ENCODE results near the gene LMBR1L.

LMBR1L gene

DNA sequence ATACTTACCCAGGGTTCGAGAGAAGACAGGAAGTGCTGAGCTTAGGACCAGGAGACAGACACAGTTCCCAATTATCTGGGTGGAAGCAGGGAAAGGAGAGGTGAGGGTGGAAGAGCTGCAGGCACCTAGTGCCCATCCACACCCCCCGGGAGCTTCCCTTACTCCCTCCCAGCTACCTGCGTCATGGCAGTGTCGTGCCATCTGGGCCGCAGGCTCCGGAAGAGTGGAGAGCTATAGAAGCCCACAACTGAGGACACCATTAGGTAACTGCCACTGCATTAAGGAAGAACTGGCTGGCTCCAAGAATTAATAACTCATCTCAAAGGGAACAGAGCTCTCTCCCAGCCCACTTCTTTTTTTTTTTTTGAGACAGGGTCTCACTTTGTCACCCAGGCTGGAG is 10.3 kb downstream of the LMBR1L start:
- no peak for ATAC-seq

DNA sequence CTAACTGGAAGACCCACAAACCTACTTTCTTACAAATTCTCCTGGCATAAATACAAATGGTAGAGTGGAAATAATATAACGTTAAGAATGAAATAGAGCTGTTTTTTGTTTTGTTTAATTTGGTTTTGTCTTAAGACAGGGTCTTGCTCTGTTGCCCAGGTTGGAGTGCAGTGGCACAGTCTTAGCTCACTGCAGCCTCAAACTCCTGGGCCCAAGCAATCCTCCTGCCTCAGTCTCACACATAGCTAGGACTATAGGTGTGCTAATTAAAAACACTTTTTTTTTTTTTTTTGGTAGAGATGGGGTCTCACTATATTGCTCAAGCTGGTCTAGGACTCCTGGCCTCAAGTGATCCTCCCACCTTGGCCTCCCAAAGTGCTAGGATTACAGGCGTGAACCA is 11.9 kb downstream of the LMBR1L start:
- no peak for ATAC-seq
- TF ChIP-seq, protein P1, sequence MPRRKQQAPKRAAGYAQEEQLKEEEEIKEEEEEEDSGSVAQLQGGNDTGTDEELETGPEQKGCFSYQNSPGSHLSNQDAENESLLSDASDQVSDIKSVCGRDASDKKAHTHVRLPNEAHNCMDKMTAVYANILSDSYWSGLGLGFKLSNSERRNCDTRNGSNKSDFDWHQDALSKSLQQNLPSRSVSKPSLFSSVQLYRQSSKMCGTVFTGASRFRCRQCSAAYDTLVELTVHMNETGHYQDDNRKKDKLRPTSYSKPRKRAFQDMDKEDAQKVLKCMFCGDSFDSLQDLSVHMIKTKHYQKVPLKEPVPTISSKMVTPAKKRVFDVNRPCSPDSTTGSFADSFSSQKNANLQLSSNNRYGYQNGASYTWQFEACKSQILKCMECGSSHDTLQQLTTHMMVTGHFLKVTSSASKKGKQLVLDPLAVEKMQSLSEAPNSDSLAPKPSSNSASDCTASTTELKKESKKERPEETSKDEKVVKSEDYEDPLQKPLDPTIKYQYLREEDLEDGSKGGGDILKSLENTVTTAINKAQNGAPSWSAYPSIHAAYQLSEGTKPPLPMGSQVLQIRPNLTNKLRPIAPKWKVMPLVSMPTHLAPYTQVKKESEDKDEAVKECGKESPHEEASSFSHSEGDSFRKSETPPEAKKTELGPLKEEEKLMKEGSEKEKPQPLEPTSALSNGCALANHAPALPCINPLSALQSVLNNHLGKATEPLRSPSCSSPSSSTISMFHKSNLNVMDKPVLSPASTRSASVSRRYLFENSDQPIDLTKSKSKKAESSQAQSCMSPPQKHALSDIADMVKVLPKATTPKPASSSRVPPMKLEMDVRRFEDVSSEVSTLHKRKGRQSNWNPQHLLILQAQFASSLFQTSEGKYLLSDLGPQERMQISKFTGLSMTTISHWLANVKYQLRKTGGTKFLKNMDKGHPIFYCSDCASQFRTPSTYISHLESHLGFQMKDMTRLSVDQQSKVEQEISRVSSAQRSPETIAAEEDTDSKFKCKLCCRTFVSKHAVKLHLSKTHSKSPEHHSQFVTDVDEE (CRISPR knock-in tag; IDR thresholded peaks at IDR 0.05), result no peak
- no peak for TF ChIP-seq PPARA (CRISPR knock-in tag; IDR thresholded peaks at IDR 0.05; ENCODE audit: borderline replicate concordance)
- no peak for TF ChIP-seq GLIS3 (CRISPR knock-in tag; IDR thresholded peaks at IDR 0.05)
- TF ChIP-seq SNAI2 (CRISPR knock-in tag; IDR thresholded peaks at IDR 0.05), result no peak
- no peak for TF ChIP-seq OSR1 (CRISPR knock-in tag; IDR thresholded peaks at IDR 0.05)
- TF ChIP-seq ZNF565 (CRISPR knock-in tag; conservative IDR thresholded peaks at IDR 0.05; ENCODE audit: low read depth), result no peak
- TF ChIP-seq ARNTL (CRISPR knock-in tag; IDR thresholded peaks at IDR 0.05; ENCODE audit: borderline replicate concordance, low read depth), result no peak

More for the DNA sequence above, 10.3 kb downstream of the LMBR1L start:
- TF ChIP-seq, protein P2, sequence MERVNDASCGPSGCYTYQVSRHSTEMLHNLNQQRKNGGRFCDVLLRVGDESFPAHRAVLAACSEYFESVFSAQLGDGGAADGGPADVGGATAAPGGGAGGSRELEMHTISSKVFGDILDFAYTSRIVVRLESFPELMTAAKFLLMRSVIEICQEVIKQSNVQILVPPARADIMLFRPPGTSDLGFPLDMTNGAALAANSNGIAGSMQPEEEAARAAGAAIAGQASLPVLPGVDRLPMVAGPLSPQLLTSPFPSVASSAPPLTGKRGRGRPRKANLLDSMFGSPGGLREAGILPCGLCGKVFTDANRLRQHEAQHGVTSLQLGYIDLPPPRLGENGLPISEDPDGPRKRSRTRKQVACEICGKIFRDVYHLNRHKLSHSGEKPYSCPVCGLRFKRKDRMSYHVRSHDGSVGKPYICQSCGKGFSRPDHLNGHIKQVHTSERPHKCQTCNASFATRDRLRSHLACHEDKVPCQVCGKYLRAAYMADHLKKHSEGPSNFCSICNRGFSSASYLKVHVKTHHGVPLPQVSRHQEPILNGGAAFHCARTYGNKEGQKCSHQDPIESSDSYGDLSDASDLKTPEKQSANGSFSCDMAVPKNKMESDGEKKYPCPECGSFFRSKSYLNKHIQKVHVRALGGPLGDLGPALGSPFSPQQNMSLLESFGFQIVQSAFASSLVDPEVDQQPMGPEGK (CRISPR knock-in tag; IDR thresholded peaks at IDR 0.05; ENCODE audit: borderline replicate concordance), result no peak
- no peak for TF ChIP-seq ZNF8 (CRISPR knock-in tag; IDR thresholded peaks at IDR 0.05)
- no peak for TF ChIP-seq ARNTL (CRISPR knock-in tag; IDR thresholded peaks at IDR 0.05; ENCODE audit: borderline replicate concordance, low read depth)
- TF ChIP-seq TOX (CRISPR knock-in tag; IDR thresholded peaks at IDR 0.05; ENCODE audit: borderline replicate concordance), result no peak
- no peak for TF ChIP-seq ESRRG (CRISPR knock-in tag; IDR thresholded peaks at IDR 0.05)
- no peak for TF ChIP-seq BACH2 (CRISPR knock-in tag; IDR thresholded peaks at IDR 0.05; ENCODE audit: borderline replicate concordance)
- no peak for TF ChIP-seq TCF4 (CRISPR knock-in tag; IDR thresholded peaks at IDR 0.05; ENCODE audit: borderline replicate concordance)
- TF ChIP-seq OSR1 (CRISPR knock-in tag; IDR thresholded peaks at IDR 0.05), result no peak
- no peak for TF ChIP-seq ZC3H10 (CRISPR knock-in tag; IDR thresholded peaks at IDR 0.05)
- no peak for TF ChIP-seq GLIS3 (CRISPR knock-in tag; IDR thresholded peaks at IDR 0.05)

DNA sequence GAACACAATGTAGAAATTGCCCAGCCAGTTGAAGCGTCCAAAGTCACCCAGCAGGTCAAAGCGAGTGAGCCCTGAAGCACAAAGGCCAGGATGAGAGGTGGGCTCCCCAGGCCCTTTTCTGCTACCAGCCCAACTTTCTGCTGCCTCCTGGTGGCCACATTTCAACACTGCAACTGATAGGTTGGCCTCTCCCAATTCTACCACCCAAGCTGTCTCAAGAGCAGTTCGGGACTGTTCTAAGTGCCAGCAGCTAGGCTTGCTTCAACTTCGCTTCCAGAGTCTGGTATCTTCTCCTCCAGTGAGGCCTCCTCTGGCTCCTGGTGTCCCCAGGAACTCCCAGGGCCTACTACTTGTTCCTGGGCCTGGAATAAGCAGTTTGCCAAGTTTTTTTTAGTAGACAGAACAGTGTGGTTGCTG is 12.6 kb downstream of the LMBR1L start:
- TF ChIP-seq ZNF565 (CRISPR knock-in tag; conservative IDR thresholded peaks at IDR 0.05; ENCODE audit: low read depth) (no peak), ZFP3 (CRISPR knock-in tag; IDR thresholded peaks at IDR 0.05) (no peak), OSR1 (CRISPR knock-in tag; IDR thresholded peaks at IDR 0.05) (no peak), PPARA (CRISPR knock-in tag; IDR thresholded peaks at IDR 0.05; ENCODE audit: borderline replicate concordance) (no peak), TCF4 (CRISPR knock-in tag; IDR thresholded peaks at IDR 0.05; ENCODE audit: borderline replicate concordance) (no peak), ZFP30 (CRISPR knock-in tag; IDR thresholded peaks at IDR 0.05) (no peak), ZNF70 (CRISPR knock-in tag; IDR thresholded peaks at IDR 0.05) (no peak), GLIS3 (CRISPR knock-in tag; IDR thresholded peaks at IDR 0.05) (no peak), BACH2 (CRISPR knock-in tag; IDR thresholded peaks at IDR 0.05; ENCODE audit: borderline replicate concordance) (no peak), SNAI2 (CRISPR knock-in tag; IDR thresholded peaks at IDR 0.05) (no peak), ESRRG (CRISPR knock-in tag; IDR thresholded peaks at IDR 0.05) (no peak), RARB (CRISPR knock-in tag; IDR thresholded peaks at IDR 0.05) (no peak), ZC3H10 (CRISPR knock-in tag; IDR thresholded peaks at IDR 0.05) (no peak), TOX (CRISPR knock-in tag; IDR thresholded peaks at IDR 0.05; ENCODE audit: borderline replicate concordance) (no peak)
- TF ChIP-seq, protein P3, sequence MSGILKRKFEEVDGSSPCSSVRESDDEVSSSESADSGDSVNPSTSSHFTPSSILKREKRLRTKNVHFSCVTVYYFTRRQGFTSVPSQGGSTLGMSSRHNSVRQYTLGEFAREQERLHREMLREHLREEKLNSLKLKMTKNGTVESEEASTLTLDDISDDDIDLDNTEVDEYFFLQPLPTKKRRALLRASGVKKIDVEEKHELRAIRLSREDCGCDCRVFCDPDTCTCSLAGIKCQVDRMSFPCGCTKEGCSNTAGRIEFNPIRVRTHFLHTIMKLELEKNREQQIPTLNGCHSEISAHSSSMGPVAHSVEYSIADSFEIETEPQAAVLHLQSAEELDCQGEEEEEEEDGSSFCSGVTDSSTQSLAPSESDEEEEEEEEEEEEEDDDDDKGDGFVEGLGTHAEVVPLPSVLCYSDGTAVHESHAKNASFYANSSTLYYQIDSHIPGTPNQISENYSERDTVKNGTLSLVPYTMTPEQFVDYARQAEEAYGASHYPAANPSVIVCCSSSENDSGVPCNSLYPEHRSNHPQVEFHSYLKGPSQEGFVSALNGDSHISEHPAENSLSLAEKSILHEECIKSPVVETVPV (CRISPR knock-in tag; IDR thresholded peaks at IDR 0.05), result no peak
- TF ChIP-seq, protein P4, sequence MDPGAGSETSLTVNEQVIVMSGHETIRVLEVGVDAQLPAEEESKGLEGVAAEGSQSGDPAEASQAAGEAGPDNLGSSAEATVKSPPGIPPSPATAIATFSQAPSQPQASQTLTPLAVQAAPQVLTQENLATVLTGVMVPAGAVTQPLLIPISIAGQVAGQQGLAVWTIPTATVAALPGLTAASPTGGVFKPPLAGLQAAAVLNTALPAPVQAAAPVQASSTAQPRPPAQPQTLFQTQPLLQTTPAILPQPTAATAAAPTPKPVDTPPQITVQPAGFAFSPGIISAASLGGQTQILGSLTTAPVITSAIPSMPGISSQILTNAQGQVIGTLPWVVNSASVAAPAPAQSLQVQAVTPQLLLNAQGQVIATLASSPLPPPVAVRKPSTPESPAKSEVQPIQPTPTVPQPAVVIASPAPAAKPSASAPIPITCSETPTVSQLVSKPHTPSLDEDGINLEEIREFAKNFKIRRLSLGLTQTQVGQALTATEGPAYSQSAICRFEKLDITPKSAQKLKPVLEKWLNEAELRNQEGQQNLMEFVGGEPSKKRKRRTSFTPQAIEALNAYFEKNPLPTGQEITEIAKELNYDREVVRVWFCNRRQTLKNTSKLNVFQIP (CRISPR knock-in tag; IDR thresholded peaks at IDR 0.05; ENCODE audit: borderline replicate concordance, low read depth), result no peak
- TF ChIP-seq, protein P5, sequence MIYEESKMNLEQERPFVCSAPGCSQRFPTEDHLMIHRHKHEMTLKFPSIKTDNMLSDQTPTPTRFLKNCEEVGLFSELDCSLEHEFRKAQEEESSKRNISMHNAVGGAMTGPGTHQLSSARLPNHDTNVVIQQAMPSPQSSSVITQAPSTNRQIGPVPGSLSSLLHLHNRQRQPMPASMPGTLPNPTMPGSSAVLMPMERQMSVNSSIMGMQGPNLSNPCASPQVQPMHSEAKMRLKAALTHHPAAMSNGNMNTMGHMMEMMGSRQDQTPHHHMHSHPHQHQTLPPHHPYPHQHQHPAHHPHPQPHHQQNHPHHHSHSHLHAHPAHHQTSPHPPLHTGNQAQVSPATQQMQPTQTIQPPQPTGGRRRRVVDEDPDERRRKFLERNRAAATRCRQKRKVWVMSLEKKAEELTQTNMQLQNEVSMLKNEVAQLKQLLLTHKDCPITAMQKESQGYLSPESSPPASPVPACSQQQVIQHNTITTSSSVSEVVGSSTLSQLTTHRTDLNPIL (CRISPR knock-in tag; IDR thresholded peaks at IDR 0.05; ENCODE audit: low read depth), result no peak
- peak; percentile 52 for ATAC-seq

All from SK-N-SH treated with all-trans-retinoic acid at 6 μM for 48 hours (cell line).